ENCODE data around the gene HEXB.
A peak's percentile ranks its signal among the peaks of the same experiment; 100 is the strongest.

Gene HEXB

DNA sequence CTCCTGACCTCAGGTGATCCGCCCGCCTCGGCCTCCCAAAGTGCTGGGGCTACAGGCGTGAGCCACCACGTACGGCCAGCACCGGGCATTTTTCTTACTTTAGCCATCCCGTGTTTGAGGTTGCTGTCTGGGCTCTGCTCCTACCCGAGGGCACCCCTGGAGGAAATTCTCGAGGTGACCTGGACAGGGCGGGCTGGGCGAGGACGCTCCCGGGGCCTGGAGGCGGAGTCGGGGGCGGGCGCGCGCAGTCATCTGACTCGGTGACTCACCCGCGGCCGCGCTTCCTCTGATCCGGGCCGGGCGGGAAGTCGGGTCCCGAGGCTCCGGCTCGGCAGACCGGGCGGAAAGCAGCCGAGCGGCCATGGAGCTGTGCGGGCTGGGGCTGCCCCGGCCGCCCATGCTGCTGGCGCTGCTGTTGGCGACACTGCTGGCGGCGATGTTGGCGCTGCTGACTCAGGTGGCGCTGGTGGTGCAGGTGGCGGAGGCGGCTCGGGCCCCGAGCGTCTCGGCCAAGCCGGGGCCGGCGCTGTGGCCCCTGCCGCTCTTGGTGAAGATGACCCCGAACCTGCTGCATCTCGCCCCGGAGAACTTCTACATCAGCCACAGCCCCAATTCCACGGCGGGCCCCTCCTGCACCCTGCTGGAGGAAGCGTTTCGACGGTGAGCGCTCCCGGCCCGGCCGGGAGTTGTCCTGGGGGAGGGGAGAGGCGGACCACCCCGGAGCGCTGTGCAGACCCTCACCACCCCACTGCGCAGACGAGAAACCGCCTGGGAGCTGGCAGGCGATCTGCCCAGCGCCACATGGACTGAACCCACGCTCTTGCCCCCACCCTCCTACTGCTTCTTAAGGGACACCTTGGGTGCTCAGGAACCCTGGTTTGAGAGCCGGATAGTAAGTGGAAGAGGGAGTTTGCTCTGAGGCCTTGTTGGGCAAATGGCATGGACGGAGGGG is at the start of gene HEXB:
Gene HEXB, plus strand, starts transcription at position 334 of the 952 bp plus-strand sequence. Its CDS starts 28 bp downstream, at position 362.
- peak; percentile 89 for DNase-seq

DNA sequence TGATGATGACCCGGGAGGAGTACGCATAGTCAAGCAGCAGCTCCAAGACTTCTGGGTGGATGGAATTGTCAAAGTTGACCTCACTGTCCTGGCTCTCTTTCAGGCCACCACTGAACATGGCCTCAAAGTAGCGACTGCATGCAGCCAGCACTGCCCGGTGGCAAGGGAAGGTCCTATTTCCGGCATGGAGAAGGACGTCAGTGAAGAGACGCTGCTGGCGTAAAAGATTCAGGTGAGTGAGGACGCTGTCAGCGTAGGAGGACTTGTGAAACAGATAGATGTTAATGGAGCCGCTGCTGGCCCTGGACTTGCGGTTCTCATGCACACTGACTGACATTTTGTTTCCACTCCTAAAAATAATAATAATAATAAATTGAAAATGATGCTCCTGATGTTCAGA is 48.9 kb upstream of the HEXB start:
- DNase-seq: no peak

DNA sequence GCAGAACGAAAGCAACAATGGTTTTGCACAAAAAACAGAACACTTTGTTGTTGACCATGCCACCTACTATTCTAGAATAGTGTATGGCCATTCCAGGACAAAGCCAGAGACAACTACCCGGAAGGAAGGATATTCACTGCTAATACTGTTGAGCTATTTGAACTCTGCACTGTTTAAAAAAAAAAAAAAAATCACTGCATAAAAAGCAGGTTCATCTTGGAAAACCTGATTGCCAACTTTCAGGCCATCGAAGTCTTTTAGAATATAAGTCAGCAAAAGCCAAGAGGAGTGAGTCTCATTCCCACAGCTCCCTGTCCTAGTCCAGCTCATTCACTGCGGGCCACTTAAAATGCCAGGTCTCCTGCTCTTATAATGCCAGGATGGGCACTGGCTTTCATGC is 48.5 kb upstream of the HEXB start:
- no peak for DNase-seq

DNA sequence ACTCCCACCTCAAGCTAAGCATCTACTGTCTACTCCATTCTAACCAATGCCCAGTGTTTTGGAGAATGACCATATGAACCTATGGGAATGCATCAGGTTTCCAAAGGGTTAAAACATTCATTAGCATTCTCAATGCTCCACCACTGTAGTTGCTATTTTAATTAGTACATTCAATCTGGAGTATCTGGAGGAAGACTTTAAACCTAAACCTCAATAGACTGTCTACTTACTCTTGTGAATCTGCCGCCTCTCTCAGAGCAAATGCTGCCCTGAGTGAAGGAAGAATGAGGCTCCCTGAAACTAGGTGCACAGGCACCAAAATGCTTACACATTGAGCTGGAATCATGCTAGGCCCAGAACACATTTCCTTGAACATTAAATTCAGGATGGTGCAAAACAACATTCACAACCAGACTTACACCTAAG is 46.5 kb upstream of the HEXB start:
- no peak for DNase-seq

DNA sequence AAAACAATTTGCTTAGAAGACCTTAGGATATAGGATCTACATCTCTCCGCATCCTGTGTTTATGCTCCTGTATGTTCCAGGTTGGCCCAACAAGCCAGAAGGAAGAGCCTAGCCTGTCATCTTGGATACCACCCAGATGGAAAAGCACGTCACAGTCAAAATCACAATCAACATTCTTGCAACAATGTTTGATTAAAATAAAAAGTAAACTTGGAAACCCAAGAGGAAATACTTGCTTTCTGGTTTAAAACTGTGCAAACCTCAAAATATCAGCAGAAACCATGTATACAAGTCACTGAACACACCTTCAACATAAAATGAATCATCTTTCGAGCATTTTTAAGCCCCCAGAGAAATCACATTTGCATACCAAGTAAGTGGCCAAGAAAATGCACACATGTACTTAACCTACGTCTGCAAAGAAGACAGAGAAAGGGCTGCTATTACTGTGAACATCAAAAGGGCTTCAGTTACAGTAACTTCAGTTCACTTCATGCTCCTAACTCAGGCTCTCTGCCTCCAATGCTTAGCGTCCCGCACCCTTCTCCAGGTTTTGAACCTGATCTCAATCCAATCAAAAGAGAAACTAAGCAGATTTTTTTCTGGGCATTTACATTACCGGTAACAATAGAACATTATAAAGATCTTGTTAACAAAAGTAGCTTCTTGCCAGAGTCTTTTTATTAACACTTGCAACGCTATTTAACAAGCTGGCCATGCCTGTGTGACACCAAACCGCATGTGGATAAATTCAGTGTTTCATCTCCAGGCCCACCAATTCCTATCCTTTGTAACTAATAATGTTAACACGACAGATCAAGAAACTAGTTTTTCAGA is 45.8 kb upstream of the HEXB start:
- DNase-seq: no peak

DNA sequence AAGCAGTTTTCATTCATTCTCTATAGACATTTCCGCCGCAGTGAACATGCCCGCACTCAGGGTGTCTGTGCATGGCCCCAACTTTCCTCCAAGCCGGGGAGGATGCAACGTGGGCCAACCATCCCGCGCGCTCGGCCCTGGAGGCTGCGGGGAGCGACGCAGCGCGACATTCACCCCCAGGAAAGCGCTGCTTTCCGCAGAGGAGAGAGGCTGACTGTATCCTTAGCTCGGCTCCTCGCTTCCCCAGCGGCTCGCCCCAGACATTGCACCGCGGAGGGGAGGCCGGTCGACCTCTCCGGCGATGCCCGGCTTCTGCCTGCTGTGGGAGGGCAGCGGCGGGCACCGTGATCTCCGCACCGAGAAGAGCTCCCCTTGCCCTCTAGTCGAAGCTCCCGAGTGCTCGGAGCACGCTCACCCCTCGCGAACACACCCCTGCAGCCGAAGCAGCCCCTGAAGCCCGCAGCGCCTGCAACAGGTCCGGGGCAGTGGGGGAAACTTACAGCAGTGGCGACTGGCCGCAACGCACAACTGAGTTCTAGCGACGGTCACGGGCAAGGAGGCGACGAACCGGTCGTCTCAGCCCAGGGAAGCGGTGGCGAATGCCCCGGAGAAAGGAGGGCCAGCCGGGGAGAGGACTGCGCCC is 45.1 kb upstream of the HEXB start:
- DNase-seq: peak; percentile 61

DNA sequence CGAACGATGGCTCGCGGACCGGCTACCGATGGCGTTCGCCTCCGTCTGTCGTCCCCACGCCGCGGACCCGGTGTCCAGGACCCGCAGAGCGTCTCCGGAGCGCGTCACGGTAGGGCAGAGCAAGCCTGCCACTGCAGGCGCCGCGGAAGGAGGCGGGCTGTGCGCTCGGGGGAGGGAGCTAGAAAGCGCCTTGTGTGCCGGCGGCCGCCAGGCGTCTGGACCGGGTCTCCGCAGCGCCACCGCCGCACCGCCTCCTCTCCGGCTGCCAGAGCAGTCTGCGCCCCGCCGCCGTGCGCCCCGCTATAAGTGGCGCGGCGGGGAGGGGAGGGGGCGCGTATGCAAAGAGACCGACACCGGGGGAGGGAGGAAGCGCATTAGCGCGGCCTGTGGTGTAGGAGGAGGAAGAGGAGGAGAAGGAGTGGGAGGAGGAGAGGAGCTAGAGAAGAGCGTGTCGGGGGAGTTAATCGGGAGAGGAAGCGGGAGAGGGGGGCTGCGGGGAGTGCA is 44.5 kb upstream of the HEXB start, which contains the start of gene ENC1:
Gene ENC1, minus strand, starts transcription at position 279 of the 504 bp plus-strand sequence. CDS start 4,243 bp downstream, outside the sequence.
- peak; percentile 94 for DNase-seq

DNA sequence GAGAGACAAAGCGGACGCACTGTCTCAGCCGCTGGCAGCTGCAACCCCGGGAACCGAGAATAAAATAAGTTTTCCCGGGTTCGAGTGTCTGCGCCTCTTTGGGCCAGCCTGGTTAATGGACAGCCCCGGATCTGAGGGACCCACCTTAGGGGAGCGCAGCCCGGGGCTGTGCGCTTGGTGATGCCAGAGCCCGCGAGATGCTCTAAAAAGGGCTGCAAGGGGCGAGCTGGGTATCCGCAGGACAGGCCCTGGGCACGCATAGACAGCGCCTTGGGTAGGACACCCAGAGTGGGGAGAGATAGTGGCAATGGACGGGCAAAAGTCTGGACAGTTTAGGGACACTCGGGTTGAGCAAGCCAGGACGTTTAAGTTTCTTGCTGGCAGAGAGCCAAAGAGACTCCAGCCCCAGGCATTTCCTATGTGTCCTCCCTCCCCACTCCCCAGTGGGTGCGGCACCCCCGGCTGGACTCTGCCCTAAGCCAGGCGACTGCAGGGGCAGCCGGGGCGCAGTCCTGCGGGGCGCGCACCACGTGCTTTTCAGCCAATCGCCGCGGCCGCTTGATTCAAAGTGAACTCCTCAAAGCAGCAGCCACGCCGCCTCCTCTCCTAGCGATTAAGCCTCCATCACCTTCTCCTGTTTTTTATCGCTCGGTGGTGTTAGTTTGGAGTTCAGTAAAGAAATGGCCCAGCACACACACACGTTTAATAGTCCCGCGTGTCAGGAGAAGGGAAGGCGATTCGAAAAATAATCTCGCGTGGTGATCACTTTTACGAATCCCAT is 43.9 kb upstream of the HEXB start:
- peak; percentile 87 for DNase-seq

DNA sequence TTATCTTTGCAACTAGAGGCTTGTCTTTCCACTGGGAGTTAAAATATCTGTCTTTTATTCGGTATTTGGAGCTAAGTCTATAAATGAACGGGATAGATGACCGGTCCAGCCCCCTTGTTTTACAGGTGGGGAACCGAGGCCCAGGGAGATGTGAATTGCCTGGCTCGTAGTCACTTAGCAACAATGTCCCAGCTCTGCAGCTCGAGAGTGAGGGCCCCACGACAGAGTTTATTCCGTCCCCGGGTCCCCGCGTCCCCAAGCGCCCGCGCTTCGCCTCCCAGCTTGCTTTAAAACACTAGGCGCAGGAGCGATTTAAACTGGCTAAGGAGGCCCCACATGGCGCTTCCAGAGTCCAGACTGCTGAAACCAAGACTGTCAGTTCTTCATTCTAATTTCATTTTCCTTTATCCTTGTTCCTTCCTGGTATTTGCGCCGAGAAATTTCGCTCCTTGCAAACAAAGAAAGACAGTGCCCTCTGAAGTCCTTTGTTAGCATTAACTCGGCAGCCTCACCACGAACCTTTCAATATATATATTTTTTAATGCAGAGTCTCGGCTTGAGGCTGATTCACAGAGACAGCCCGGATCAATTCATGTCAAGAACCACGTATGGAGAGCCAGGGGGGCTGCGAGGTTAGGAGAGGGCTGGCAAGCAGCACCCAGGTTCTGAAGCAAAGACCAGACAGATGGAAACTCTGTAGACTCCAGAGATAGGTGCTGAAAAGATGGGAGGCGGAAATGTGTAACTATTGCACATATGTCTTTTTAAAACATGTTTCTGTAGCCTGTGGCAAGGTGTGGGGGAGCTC is 43.1 kb upstream of the HEXB start:
- peak; percentile 70 for DNase-seq

DNA sequence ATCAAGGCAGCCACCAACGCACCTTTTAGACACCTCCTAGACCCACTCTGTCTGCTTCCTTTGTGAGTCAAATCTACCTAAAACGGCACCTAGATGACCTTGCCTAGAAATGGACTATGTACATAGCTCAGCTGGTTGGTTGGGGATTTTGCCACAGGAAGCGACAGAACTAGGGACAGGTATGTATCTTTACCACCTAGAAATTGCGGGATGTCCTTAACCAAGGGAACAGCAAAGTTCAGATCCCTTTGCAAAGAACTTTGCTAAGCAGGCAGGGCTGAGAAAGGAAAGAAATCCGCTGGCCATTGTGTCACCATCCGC is 42.5 kb upstream of the HEXB start:
- no peak for DNase-seq

DNA sequence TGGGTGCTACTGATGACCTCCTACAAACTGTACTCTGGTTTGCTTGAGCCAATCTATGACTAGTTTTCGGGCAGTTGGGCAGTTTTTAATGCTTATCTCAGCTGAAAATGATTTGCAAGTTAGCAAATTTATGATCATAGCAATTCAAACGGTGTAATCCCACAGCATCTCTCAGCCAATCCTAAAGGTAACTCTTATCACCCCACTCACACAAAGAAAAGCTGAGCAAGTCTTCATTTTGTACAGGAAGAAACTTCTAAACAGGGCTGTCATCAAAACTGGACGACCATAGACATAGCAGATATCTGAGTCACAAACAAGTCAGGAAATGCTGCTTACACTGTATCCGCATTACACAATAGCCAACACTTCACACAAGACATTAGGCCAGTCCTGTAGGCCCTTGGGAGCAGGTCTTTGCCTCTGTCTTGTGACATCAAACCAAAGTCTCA is 41.9 kb upstream of the HEXB start:
- no peak for DNase-seq

DNA sequence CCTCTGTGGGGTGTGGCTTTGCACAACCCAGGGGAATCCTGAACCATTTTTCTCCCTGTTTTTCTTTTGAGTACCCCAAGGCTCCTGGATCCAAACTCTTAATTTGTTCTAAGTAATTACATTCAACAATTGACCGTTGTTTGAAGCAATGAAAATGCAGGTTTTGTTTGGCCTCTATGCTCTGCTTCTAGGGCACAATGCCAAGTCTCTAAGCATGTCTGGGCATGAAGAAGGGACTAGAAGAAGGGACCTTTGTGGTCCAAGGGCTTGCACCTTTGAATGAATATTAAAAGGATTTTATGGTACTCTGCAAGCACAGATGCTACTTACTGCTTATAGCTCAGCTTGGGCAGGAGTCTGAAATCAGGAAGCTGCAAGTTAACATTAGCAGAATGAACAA is 37.9 kb upstream of the HEXB start:
- DNase-seq: no peak

DNA sequence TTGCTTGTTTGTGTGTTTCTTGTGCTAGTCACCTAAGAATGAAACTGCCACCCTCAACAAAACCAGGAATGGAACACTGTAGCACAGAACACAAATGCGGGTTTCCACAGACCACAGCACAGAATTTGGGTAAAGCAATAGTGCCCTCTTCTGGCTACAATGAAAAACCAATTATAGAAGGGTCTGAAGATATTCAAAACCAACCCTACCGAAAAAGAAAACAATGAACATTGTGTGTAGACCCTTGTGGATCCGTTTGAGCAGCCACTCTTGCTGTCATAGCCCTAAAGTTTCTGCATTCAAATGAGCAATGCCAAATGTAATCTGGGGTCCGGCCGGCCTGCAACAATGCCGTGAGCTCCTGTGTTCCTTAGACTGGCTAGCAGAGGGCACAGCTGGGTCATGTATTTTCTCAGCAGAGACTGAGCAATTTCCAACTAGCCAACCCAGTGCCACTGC is 36.2 kb upstream of the HEXB start:
- peak; percentile 37 for DNase-seq

DNA sequence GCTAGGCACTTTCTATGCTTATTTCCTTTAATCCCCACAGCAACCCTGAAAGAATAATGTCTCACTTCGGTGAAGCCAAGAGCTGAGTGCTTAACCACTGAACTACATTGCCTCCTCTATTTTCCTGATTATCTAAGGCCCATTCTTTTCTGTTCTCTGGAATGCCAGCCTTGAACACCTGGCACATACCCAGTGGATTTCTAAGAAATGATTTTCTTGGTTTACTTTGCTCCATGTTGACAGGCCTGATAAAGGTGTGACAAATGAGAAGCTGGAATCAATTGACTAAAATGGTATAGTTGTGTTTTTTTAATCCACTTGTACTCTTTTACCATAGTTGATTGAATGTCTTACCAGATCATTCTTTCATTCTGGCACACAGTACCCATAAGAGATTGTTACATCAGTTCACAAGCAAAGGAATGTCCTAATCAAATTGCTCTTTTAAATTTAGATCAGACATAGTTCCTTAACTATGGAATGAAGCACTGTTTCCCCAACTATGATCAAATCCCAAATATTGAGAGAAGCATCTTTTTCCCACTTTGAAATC is 35.5 kb upstream of the HEXB start:
- no peak for DNase-seq

DNA sequence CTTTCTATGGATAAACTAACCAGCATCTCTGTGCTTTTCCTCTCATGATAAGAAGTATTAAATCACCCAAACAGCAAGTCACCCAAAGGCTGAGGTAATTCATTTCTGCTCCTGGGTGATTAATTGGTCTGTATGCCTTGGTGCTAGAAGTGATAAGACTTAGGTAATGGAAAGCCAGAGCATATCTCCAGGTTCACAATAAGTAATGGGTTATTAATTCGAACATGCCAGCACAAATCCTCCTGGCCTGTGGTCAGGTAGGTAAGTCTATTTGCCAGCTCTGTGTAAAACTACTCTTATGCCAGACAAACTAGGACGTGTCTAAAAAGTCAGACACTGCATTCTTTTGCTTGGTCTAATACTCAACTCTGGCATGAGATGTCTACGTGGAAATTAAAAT is 33.3 kb upstream of the HEXB start:
- DNase-seq: no peak

DNA sequence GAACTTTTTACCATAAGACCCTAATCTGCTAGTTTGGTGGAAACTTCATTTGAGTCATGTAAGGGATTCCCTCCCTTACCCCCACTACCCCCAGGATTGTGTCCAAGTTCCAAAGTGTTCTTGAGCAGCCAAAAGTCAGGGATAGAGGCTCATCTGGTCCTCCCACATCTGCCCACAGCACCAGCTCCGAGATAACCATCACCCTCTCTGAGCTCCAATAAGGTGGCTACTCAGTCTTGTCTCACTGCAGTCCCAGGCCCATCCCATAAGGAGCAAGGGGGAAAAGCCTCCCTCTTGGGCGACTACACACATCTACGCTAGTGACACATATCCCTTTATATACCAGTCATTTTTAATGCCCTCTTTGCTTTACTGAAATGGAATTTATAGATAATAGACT is 32.5 kb upstream of the HEXB start:
- no peak for DNase-seq

DNA sequence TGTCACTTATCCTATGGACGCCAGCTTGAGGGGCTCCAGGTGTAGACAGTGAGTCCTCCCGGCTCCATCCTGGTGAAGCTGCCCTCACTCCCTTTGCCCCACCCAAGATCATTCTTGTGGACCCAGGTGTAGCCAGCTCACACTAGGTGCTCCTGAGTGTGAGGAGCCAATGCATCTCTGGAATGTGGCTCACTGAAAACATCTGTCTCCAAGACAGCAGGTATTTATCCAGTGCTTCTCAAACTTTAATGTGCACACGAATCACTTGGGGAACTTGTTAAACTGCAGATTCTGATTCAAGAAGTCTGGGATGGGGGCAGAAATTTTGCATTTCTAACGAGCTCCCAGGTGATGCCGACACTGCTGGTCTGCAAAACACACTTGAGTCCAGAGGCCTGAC is 31.0 kb upstream of the HEXB start:
- DNase-seq: no peak

DNA sequence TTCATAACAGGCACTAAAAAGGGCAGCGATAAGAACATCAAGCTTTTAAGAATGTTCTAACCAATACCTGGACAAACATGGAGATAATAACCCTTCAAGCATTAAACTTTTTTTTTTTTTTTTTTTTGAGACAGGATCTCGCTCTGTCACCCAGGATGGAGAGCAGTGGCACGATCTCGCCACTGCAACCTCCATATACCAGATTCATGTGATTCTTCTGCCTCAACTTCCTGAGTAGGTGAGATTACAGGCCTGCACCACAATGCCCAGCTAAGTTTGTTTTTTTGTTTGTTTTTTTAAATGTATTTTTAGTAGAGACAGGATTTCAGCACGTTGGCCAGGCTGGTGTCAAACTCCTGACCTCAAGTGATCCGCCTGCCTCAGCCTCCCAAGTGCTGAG is 29.8 kb upstream of the HEXB start:
- no peak for DNase-seq

DNA sequence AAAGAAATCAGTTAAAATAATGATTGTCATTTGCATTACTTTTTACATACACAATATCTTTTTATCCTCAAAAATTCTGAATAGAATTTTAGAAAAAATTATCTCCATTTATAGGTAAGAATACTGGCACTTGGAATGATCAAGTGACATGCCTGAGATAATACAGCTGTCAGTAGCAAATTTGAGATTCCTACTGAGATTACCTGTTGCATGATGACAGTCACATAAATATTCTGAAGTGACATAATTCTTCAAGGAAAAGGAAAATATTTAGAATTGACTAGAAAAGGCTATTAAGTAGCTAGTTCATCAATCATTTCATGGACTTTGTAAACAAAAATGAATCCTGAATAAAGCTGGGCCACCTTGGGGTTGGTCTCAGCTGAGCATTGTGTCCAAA is 29.3 kb upstream of the HEXB start:
- no peak for DNase-seq

DNA sequence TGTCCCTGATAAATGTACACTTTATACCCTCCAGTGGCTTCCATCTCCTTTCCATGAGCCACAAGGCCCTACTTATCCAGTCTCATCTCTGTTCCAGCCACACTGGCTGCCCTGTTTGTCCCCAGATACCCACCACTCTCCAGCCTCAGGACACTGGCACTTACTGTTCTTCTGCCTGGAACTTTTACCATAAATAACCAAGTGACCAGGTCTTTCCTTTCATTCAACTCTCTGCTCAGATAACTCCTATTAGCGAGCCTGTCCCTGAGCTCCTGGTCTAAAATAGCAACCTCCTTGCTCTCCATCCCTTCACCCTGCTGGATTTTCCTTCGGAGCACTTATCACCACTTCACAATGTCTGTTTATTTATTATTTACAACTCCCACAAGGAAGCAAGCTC is 27.9 kb upstream of the HEXB start:
- DNase-seq: no peak

DNA sequence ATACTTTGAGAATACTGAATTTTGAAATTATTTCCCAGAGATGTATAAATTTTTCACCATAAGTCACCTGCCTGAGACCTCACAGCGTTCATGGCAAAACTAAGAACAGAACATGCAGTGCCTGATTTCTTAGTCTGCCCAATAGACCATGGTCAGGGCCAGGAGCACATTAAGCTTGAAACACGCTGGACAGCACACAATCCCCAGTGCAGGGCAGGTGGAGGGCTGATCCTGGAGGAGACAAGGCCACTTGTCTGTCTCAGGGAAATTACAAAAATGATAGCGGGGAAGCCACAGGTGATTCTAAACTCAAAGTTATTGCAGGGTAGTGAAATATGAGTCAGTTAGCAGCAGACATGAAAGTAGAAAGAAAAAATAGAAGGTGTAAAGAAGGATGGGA is 25.9 kb upstream of the HEXB start:
- no peak for DNase-seq
